Gastroesophageal sphincter (tissue), 3 donors: Measurements from ENCODE around the gene DAPK2.

Source experiments
- CTCF ChIP-seq, 4 experiments: fragments of 200-600 bp in 2 of 4; fragments of 450-650 bp in 2 of 4; sonication (generic) in 1 of 4; IDR thresholded peaks; one replicate each; pipeline ENCODE4 v1.5.1; 2017 to 2019; ENCODE audit warnings: antibody characterized with exemption in 4 of 4, mild to moderate bottlenecking in 2 of 4, moderate library complexity in 2 of 4
- EP300 ChIP-seq: sonication (generic); formaldehyde crosslinking; IDR thresholded peaks from one replicate; pipeline ENCODE4 v1.6.1; 2017; ENCODE audit warnings: antibody characterized with exemption, mild to moderate bottlenecking
- POLR2A ChIP-seq, 2 donors: fragments of 450-650 bp; IDR thresholded peaks; one replicate each; pipeline ENCODE4 v1.6.1; 2017; ENCODE audit warnings: antibody characterized with exemption in 2 of 2, mild to moderate bottlenecking in 2 of 2, moderate library complexity in 1 of 2
- POLR2AphosphoS5 ChIP-seq: sonication (generic); formaldehyde crosslinking; IDR thresholded peaks from one replicate; pipeline ENCODE4 v1.6.1; 2017; ENCODE audit warnings: antibody characterized with exemption

- TF ChIP-seq POLR2A (IDR thresholded peaks at IDR 0.05) (no peak), POLR2AphosphoS5 (no peak), CTCF (IDR thresholded peaks at IDR 0.05) (peak in 3 of 4 experiments; percentile 74 to 86 (median 76)), EP300 (no peak)
These were observed 101.1 kb downstream of the DAPK2 start for GRCh38 chr15:63945007-63945788.
